K562 (cell line): ENCODE results near the gene C1QTNF6. TPM values are rescaled to one million over a fixed set of nuclear protein-coding genes. Genes with fewer than 3 reads are reported as not detected.

ENCODE experiments used
- ATAC-seq: fragments of 200-7000 bp; cut with Tn5 transposase; 3 replicates; pipeline ENCODE4 v1.9.1; 2020; ENCODE audit warnings: moderate library complexity
- BruUV-seq: library from RNA; stranded (reverse); fragments of 400-500 nt; replicated peaks from 2 replicates; lab custom pipeline; 2021; lab: Mats Ljungman, UMichigan
- CTCF ChIA-PET: fragments of 300-600 bp; formaldehyde crosslinking; extraction: SDS; loops from one replicate; lab custom pipeline; 2021; ENCODE audit warnings: low intra/inter-chr PET ratio; lab: Yijun Ruan, JAX
- POLR2A ChIA-PET: fragments of 300-600, 350-650 bp; sonication (Branson Sonifier 250); formaldehyde crosslinking; extraction: SDS; loops from one replicate; lab custom pipeline; 2021; ENCODE audit warnings: antibody characterized with exemption, inconsistent platforms; lab: Yijun Ruan, JAX
- DNase-seq, 4 experiments: peaks; one replicate each; pipeline versions ENCODE4 v3.0.0 to v3.0.0-alpha.2; 2011 to 2018; ENCODE audit warnings: low spot score in 3 of 4, mixed read lengths in 3 of 4; ENCODE audit errors: extremely low read depth in 1 of 4
- FAIRE-seq: peaks from 2 replicates; lab custom pipeline; 2011; peaks lifted over from hg19 to GRCh38; lab: Jason Lieb, UNC
- H2AFZ ChIP-seq: 2 replicates; pipeline ENCODE4 v1.6.0; 2011; ENCODE audit warnings: low read depth, low read length, control low read depth, inconsistent platforms
- H3K27ac ChIP-seq: fragments of 200-600 bp; 3 replicates; pipeline ENCODE4 v1.8.0; 2011; ENCODE audit warnings: low read depth, mild to moderate bottlenecking, control low read depth, inconsistent platforms, low read length, moderate library complexity, mixed read lengths; ENCODE audit errors: extremely low read depth
- H3K27me3 ChIP-seq, 2 experiments: fragments of 300-600 bp in 1 of 2; 2 replicates in 1 of 2; 3 replicates in 1 of 2; pipeline versions ENCODE4 v1.6.0 to v1.8.0; 2011; ENCODE audit warnings: inconsistent platforms in 2 of 2, low read length in 2 of 2, mild to moderate bottlenecking in 1 of 2, mixed read lengths in 1 of 2, moderate library complexity in 1 of 2; ENCODE audit not compliant: control insufficient read depth in 2 of 2, insufficient read depth in 2 of 2
- H3K36me3 ChIP-seq: fragments of 300-600 bp; 3 replicates; pipeline ENCODE4 v1.8.0; 2011; ENCODE audit warnings: mild to moderate bottlenecking, low read length, inconsistent platforms; ENCODE audit not compliant: control insufficient read depth, insufficient read depth
- H3K4me1 ChIP-seq, 2 experiments: fragments of 200-600 bp in 1 of 2; replicated peaks in 1 of 2; 2 replicates in 1 of 2; 3 replicates in 1 of 2; pipeline versions ENCODE4 v1.5.1 to v1.8.0; 2011; ENCODE audit warnings: inconsistent platforms in 2 of 2, low read length in 2 of 2, mild to moderate bottlenecking in 1 of 2, mixed read lengths in 1 of 2, moderate library complexity in 1 of 2; ENCODE audit not compliant: control insufficient read depth in 2 of 2, insufficient read depth in 2 of 2
- H3K4me2 ChIP-seq: 2 replicates; pipeline ENCODE4 v1.6.1; 2011; ENCODE audit warnings: low read length, control low read depth, inconsistent platforms, mixed read lengths; ENCODE audit not compliant: insufficient read depth
- H3K4me3 ChIP-seq: fragments of 200-600 bp; sonication (generic), shearing (Covaris generic); 2 replicates; pipeline ENCODE4 v1.5.1; 2016; ENCODE audit warnings: control low read depth, inconsistent platforms
- H3K79me2 ChIP-seq: fragments of 200-600 bp; 3 replicates; pipeline ENCODE4 v1.8.0; 2011; ENCODE audit warnings: low read length, inconsistent platforms; ENCODE audit not compliant: control insufficient read depth, insufficient read depth
- H3K9ac ChIP-seq, 2 experiments: 2 replicates each; pipeline versions ENCODE4 v1.6.0 to v1.6.1; 2011; ENCODE audit warnings: low read depth in 2 of 2, low read length in 2 of 2, control low read depth in 1 of 2, inconsistent platforms in 1 of 2, mild to moderate bottlenecking in 1 of 2, mixed read lengths in 1 of 2; ENCODE audit not compliant: insufficient read depth in 1 of 2
- H3K9me1 ChIP-seq: one replicate; pipeline ENCODE4 v1.6.0; 2011; ENCODE audit warnings: inconsistent platforms, mild to moderate bottlenecking, low read length, moderate library complexity; ENCODE audit not compliant: control insufficient read depth, insufficient read depth
- H3K9me3 ChIP-seq: replicated peaks from 2 replicates; pipeline ENCODE4 v1.5.1; 2011; ENCODE audit warnings: low read depth, low read length, inconsistent platforms; ENCODE audit not compliant: control insufficient read depth, insufficient read depth
- H4K20me1 ChIP-seq: replicated peaks from 2 replicates; pipeline ENCODE4 v1.6.1; 2011; ENCODE audit warnings: low read length, inconsistent platforms, mixed read lengths; ENCODE audit not compliant: control insufficient read depth, insufficient read depth
- BRCA1 ChIP-seq, 2 experiments: fragments of 450-650 bp in 1 of 2; sonication (generic) in 1 of 2; formaldehyde crosslinking in 1 of 2; IDR thresholded peaks; 2 replicates each; pipeline versions ENCODE4 v1.5.0 to v1.6.1; 2017 to 2020; ENCODE audit warnings: mild to moderate bottlenecking in 1 of 2, missing genetic modification reagents in 1 of 2
- CBFA2T2 ChIP-seq: fragments of 450-650 bp; conservative IDR thresholded peaks from 2 replicates; pipeline ENCODE4 v1.6.1; 2017; ENCODE audit warnings: mild to moderate bottlenecking
- CXXC5 ChIP-seq: fragments of 250-450 bp; sonication (Bioruptor Pico); IDR thresholded peaks from 2 replicates; pipeline ENCODE4 v1.8.0; 2022; ENCODE audit warnings: inconsistent platforms, mild to moderate bottlenecking, moderate library complexity
- HOMEZ ChIP-seq: fragments of 250-450 bp; sonication (Bioruptor Pico); IDR thresholded peaks from 2 replicates; pipeline ENCODE4 v1.4.0; 2020; ENCODE audit warnings: mild to moderate bottlenecking, moderate library complexity
- NCOA4 ChIP-seq: fragments of 450-650 bp; IDR thresholded peaks from 2 replicates; pipeline ENCODE4 v1.6.1; 2018; ENCODE audit warnings: mild to moderate bottlenecking; ENCODE audit not compliant: partially characterized antibody
- SREBF1 ChIP-seq: fragments of 150-350 bp; IDR thresholded peaks from 2 replicates; pipeline ENCODE4 v1.6.1; 2014; ENCODE audit warnings: antibody characterized with exemption, low read depth, low read length, borderline replicate concordance
- TOE1 ChIP-seq, 2 experiments: fragments of 450-650 bp in 1 of 2; sonication (generic) in 1 of 2; formaldehyde crosslinking in 1 of 2; IDR thresholded peaks; 2 replicates each; pipeline versions ENCODE4 v1.7.1 to v1.8.0; 2016 to 2022; ENCODE audit warnings: borderline replicate concordance in 2 of 2, mild to moderate bottlenecking in 2 of 2, antibody characterized with exemption in 1 of 2, inconsistent platforms in 1 of 2, low read depth in 1 of 2, missing genetic modification reagents in 1 of 2, moderate library complexity in 1 of 2
- TSHZ1 ChIP-seq: fragments of 250-450 bp; sonication (Bioruptor Pico); IDR thresholded peaks from 2 replicates; pipeline ENCODE4 v1.4.0; 2020; ENCODE audit warnings: mild to moderate bottlenecking, moderate library complexity
- VEZF1 ChIP-seq: fragments of 200-800 bp; sonication (Bioruptor generic); IDR thresholded peaks from 2 replicates; pipeline ENCODE4 v1.6.1; 2017; ENCODE audit warnings: missing genetic modification characterization, missing compliant biosample characterization
- ZNF23 ChIP-seq: fragments of 250-450 bp; sonication (Bioruptor Pico); IDR thresholded peaks from 2 replicates; pipeline ENCODE4 v1.4.0; 2020; ENCODE audit warnings: mild to moderate bottlenecking
- ZNF277 ChIP-seq: fragments of 250-450 bp; sonication (Bioruptor Pico); IDR thresholded peaks from 2 replicates; pipeline ENCODE4 v1.8.0; 2022; ENCODE audit warnings: inconsistent platforms, mild to moderate bottlenecking, moderate library complexity, borderline replicate concordance
- WGBS: fragments of 100-300 bp; shearing (Covaris generic); methylation state at CpG from one replicate; pipeline ENCODE4 v1.1.6; 2016; ENCODE audit warnings: low coverage, mixed read lengths; ENCODE audit not compliant: insufficient coverage; ENCODE audit errors: missing lambda C conversion rate; 5-methylcytosine and 5-hydroxymethylcytosine counted together
- in situ Hi-C: fragments of 300-500 bp; cut with MboI; formaldehyde crosslinking; loops from 4 replicates; pipeline ENCODE4 v1.15.0; 2018; ENCODE audit warnings: inconsistent platforms, mixed read lengths
- intact Hi-C: fragments of 100-400 bp; cut with micrococcal nuclease; formaldehyde crosslinking; loops from 2 replicates; pipeline ENCODE4 v1.14.2; 2022
- polyA plus RNA-seq, 8 experiments: library from polyadenylated mRNA; depleted of rRNA in 4 of 8; stranded (reverse) in 5 of 8; unstranded in 3 of 8; fragments of >200 nt; fragmentation: Nextera tagmentation in 2 of 8; fragmentation: Illumina TruSeq in 1 of 8; extraction: Ambion mirVana in 2 of 8; extraction: Trizol in 1 of 8; gene quantifications; 2 replicates each; pipeline versions ENCODE4 v1.2.1 to v1.2.3, GENCODE V29; 2011 to 2014; ENCODE audit warnings: inconsistent platforms in 1 of 8, missing spikeins in 1 of 8
- total RNA-seq, 7 experiments: library from RNA; depleted of rRNA in 6 of 7; stranded (reverse); fragments of >200 nt in 6 of 7; fragmentation: Illumina TruSeq in 2 of 7; extraction: Trizol in 2 of 7; gene quantifications; 2 replicates each; pipeline versions ENCODE4 v1.2.1 to v1.2.3, GENCODE V29; 2011 to 2021; ENCODE audit warnings: low replicate concordance in 1 of 7

Gene C1QTNF6
- total and polyA plus RNA-seq, 9 of the 15 experiments (the other 6 are each of a cell fraction or from before 2014, with no cell fraction given), result 0.18 to 0.92 (median 0.55) TPM

GRCh38 chr22:37213941-37214730 is 26.1 kb upstream of the C1QTNF6 start:
- no peaks in the 10 kb centered on the region for H3K9me3 ChIP-seq
- H3K4me2 ChIP-seq, result no peak overlapping the region
- no peaks in the 10 kb centered on the region for H4K20me1 ChIP-seq
- H2AFZ ChIP-seq, result no peak overlapping the region
- H3K9me1 ChIP-seq, result no peaks in the 10 kb centered on the region
- H3K27me3 ChIP-seq, result peaks cover 0 to 15% of the 10 kb centered on the region in 2 experiments; a peak in 2 of 5 replicates
- ATAC-seq (no peak), FAIRE-seq (no peak), DNase-seq (no peak)
- no peaks in the 10 kb centered on the region for H3K36me3 ChIP-seq
- intact Hi-C loops (no loop called here), in situ Hi-C loops (no loop called here)
- BruUV-seq, result no TSS peak
- H3K27ac ChIP-seq, result no peak overlapping the region
- peaks cover 0 to 17% of the 10 kb centered on the region in 2 experiments; a peak in 3 of 5 replicates for H3K4me1 ChIP-seq
- no peaks in the 10 kb centered on the region for H3K79me2 ChIP-seq
- ChIA-PET POLR2A (interaction anchor here (0.7 kb wide), 1 partner anchor 9 kb away, joined by 3 read pairs; no protein-coding TSS in a partner anchor), CTCF (no interaction called here)
- H3K4me3 ChIP-seq, result no peak overlapping the region
- 13% methylated on average over 9 of the region's 13 CpGs for WGBS
- H3K9ac ChIP-seq, result no peak overlapping the region
- TF ChIP-seq TSHZ1 (CRISPR knock-in tag), result no peak
- TF ChIP-seq CBFA2T2, result no peak
- no peak for TF ChIP-seq SREBF1
- no peak for TF ChIP-seq ZNF23 (CRISPR knock-in tag)
- no peak for TF ChIP-seq CXXC5 (CRISPR knock-in tag)
- TF ChIP-seq BRCA1 (IDR thresholded peaks at IDR 0.05), result no peak
- TF ChIP-seq BRCA1 (CRISPR knock-in tag; IDR thresholded peaks at IDR 0.05), result no peak
- no peak for TF ChIP-seq HOMEZ (CRISPR knock-in tag)
- TF ChIP-seq TOE1 (IDR thresholded peaks at IDR 0.05; ENCODE audit: borderline replicate concordance), result no peak
- TF ChIP-seq TOE1 (CRISPR knock-in tag; IDR thresholded peaks at IDR 0.05; ENCODE audit: borderline replicate concordance, low read depth), result no peak
- peak; percentile 27; the same call in 1 of the 2 replicates for TF ChIP-seq VEZF1 (CRISPR knock-in tag)
- no peak for TF ChIP-seq NCOA4
- TF ChIP-seq ZNF277, result no peak
